OCI-LY7 (cell line): ENCODE data around the gene PHF10. TPM values are rescaled to one million over a fixed set of nuclear protein-coding genes. Genes with fewer than 3 reads are reported as not detected.

Experiments
- BruUV-seq: library from RNA; stranded (reverse); fragments of 400-500 nt; replicated peaks from 2 replicates; lab custom pipeline; 2021; lab: Mats Ljungman, UMichigan
- CTCF ChIA-PET: fragments of 300-600 bp; sonication (Branson Sonifier 250); formaldehyde crosslinking; loops from one replicate; lab custom pipeline; 2022; ENCODE audit warnings: antibody characterized with exemption; ENCODE audit not compliant: unreplicated experiment; lab: Charles Lee
- POLR2A ChIA-PET: fragments of 300-600 bp; sonication (Branson Sonifier 250); formaldehyde crosslinking; loops from one replicate; lab custom pipeline; 2022; ENCODE audit warnings: antibody characterized with exemption; lab: Charles Lee
- DNase-seq: peaks from one replicate; pipeline ENCODE4 v3.0.0-alpha.2; 2015; ENCODE audit warnings: low spot score
- H2AFZ ChIP-seq: fragments of 200-600 bp; sonication (generic), shearing (Covaris generic); 2 replicates; pipeline ENCODE4 v1.6.1; 2014; ENCODE audit warnings: mild to moderate bottlenecking, antibody characterized with exemption, low read length, moderate library complexity
- H3K27ac ChIP-seq: fragments of 200-600 bp; sonication (generic); 2 replicates; pipeline ENCODE4 v1.5.1; 2014; ENCODE audit warnings: mixed run types, low read depth, mild to moderate bottlenecking, moderate library complexity, low read length, inconsistent platforms; ENCODE audit not compliant: poor library complexity, severe bottlenecking
- H3K36me3 ChIP-seq: fragments of 200-600 bp; sonication (generic); 2 replicates; pipeline ENCODE4 v1.6.1; 2014; ENCODE audit warnings: mild to moderate bottlenecking, antibody characterized with exemption, low read length, moderate library complexity, mixed read lengths; ENCODE audit not compliant: insufficient read depth
- H3K4me1 ChIP-seq: fragments of 200-600 bp; sonication (generic); 2 replicates; pipeline ENCODE4 v1.5.1; 2014; ENCODE audit warnings: mild to moderate bottlenecking, low read length; ENCODE audit not compliant: insufficient read depth, poor library complexity, severe bottlenecking
- H3K4me2 ChIP-seq: fragments of 200-600 bp; sonication (generic); 2 replicates; pipeline ENCODE4 v1.6.1; 2014; ENCODE audit warnings: mild to moderate bottlenecking, low read length
- H3K4me3 ChIP-seq: fragments of 200-600 bp; sonication (generic); 2 replicates; pipeline ENCODE4 v1.5.1; 2014; ENCODE audit warnings: mild to moderate bottlenecking, low read depth, low read length; ENCODE audit not compliant: poor library complexity, severe bottlenecking
- H3K79me2 ChIP-seq: fragments of 200-600 bp; sonication (generic); 2 replicates; pipeline ENCODE4 v1.6.1; 2016; ENCODE audit warnings: low read depth, mild to moderate bottlenecking, low read length, moderate library complexity, mixed read lengths; ENCODE audit not compliant: insufficient read depth
- H3K9me2 ChIP-seq: fragments of 200-600 bp; sonication (generic); 2 replicates; pipeline ENCODE4 v1.6.1; 2016; ENCODE audit warnings: mild to moderate bottlenecking, low read length, mixed read lengths; ENCODE audit not compliant: insufficient read depth
- H3K9me3 ChIP-seq: fragments of 200-600 bp; sonication (generic); 2 replicates; pipeline ENCODE4 v1.6.1; 2014; ENCODE audit warnings: mild to moderate bottlenecking, mixed run types, low read length, mixed read lengths
- H4K20me1 ChIP-seq: fragments of 200-600 bp; sonication (generic); 2 replicates; pipeline ENCODE4 v1.6.1; 2014; ENCODE audit warnings: mild to moderate bottlenecking, antibody characterized with exemption, low read length, moderate library complexity, mixed read lengths; ENCODE audit not compliant: insufficient read depth
- CTCF ChIP-seq: fragments of 200-600 bp; sonication (generic); conservative IDR thresholded peaks from 2 replicates; pipeline ENCODE4 v1.5.1; 2014; ENCODE audit warnings: mild to moderate bottlenecking, antibody characterized with exemption, low read length, moderate library complexity, mixed read lengths
- EZH2phosphoT487 ChIP-seq: fragments of 200-600 bp; sonication (generic); IDR thresholded peaks from 2 replicates; pipeline ENCODE4 v1.6.1; 2018; ENCODE audit warnings: low read depth, borderline replicate concordance, mild to moderate bottlenecking, mixed run types, antibody characterized with exemption, low read length, moderate library complexity, mixed read lengths
- intact Hi-C: fragments of 100-400 bp; cut with micrococcal nuclease; formaldehyde crosslinking; loops from one replicate; pipeline ENCODE4 v1.10.0; 2022; ENCODE audit not compliant: unreplicated experiment
- total RNA-seq, 2 experiments: library from RNA; depleted of rRNA in 1 of 2; stranded (reverse); fragments of >200 nt in 1 of 2; shearing (Covaris generic) in 1 of 2; gene quantifications; 2 replicates each; pipeline ENCODE4 v1.2.3, GENCODE V29; 2014 to 2022

PHF10 gene
- total RNA-seq, 2 experiments from 2014 or later, result 42.5 to 74.1 TPM

GRCh38 chr6:169738976-169739529, 14.8 kb upstream of the PHF10 start:
- H3K27ac ChIP-seq, result no peak overlapping the region
- no peak for DNase-seq
- TF ChIP-seq EZH2phosphoT487 (no peak), CTCF (no peak)
- H3K79me2 ChIP-seq, result no peaks in the 10 kb centered on the region
- no peaks in the 10 kb centered on the region for H3K9me2 ChIP-seq
- POLR2A ChIA-PET, result no interaction called here
- intact Hi-C loops, result no loop called here
- H4K20me1 ChIP-seq, result no peaks in the 10 kb centered on the region
- H3K4me2 ChIP-seq, result no peak overlapping the region
- no peak overlapping the region for H3K4me3 ChIP-seq
- no peaks in the 10 kb centered on the region for H3K36me3 ChIP-seq
- no peaks in the 10 kb centered on the region for H3K9me3 ChIP-seq
- CTCF ChIA-PET, result no interaction called here
- H3K4me1 ChIP-seq, result no peaks in the 10 kb centered on the region
- H2AFZ ChIP-seq, result no peak overlapping the region
- BruUV-seq, result no TSS peak

- no peaks in the 10 kb centered on the region for H3K4me1 ChIP-seq
- no peak overlapping the region for H3K4me2 ChIP-seq
- intact Hi-C loops, result no loop called here
- no peak overlapping the region for H2AFZ ChIP-seq
- ChIA-PET POLR2A (interaction anchor here (0.6 to 1.1 kb wide), 2 partner anchors 28 to 60 kb away, joined by 4 read pairs; no protein-coding TSS in a partner anchor), CTCF (no interaction called here)
- no peak overlapping the region for H3K4me3 ChIP-seq
- H3K27ac ChIP-seq, result no peak overlapping the region
- no peaks in the 10 kb centered on the region for H3K79me2 ChIP-seq
- TF ChIP-seq EZH2phosphoT487, result no peak
- no peak for TF ChIP-seq CTCF
- no peak for DNase-seq
- H4K20me1 ChIP-seq, result no peaks in the 10 kb centered on the region
- H3K9me3 ChIP-seq, result no peaks in the 10 kb centered on the region
- H3K36me3 ChIP-seq, result no peaks in the 10 kb centered on the region
- no peaks in the 10 kb centered on the region for H3K9me2 ChIP-seq
- BruUV-seq, result no TSS peak
Observed at GRCh38 chr6:169738204-169738975, 14.1 kb upstream of the PHF10 start.

- TF ChIP-seq EZH2phosphoT487 (no peak), CTCF (no peak)
- intact Hi-C loops, result no loop called here
- no peak for DNase-seq
- no peak overlapping the region for H3K4me3 ChIP-seq
- no peaks in the 10 kb centered on the region for H3K9me3 ChIP-seq
- H3K9me2 ChIP-seq, result no peaks in the 10 kb centered on the region
- no peaks in the 10 kb centered on the region for H3K36me3 ChIP-seq
- H4K20me1 ChIP-seq, result no peaks in the 10 kb centered on the region
- H3K79me2 ChIP-seq, result no peaks in the 10 kb centered on the region
- BruUV-seq, result no TSS peak
- H3K4me2 ChIP-seq, result no peak overlapping the region
- POLR2A ChIA-PET, result no interaction called here
- H3K4me1 ChIP-seq, result peaks cover 10% of the 10 kb centered on the region
- no peak overlapping the region for H2AFZ ChIP-seq
- CTCF ChIA-PET, result no interaction called here
- H3K27ac ChIP-seq, result no peak overlapping the region
Observed at GRCh38 chr6:169729961-169730360, 5.7 kb upstream of the PHF10 start.
